Measurements from ENCODE around the gene AKR7A2.

AKR7A2 gene

DNA sequence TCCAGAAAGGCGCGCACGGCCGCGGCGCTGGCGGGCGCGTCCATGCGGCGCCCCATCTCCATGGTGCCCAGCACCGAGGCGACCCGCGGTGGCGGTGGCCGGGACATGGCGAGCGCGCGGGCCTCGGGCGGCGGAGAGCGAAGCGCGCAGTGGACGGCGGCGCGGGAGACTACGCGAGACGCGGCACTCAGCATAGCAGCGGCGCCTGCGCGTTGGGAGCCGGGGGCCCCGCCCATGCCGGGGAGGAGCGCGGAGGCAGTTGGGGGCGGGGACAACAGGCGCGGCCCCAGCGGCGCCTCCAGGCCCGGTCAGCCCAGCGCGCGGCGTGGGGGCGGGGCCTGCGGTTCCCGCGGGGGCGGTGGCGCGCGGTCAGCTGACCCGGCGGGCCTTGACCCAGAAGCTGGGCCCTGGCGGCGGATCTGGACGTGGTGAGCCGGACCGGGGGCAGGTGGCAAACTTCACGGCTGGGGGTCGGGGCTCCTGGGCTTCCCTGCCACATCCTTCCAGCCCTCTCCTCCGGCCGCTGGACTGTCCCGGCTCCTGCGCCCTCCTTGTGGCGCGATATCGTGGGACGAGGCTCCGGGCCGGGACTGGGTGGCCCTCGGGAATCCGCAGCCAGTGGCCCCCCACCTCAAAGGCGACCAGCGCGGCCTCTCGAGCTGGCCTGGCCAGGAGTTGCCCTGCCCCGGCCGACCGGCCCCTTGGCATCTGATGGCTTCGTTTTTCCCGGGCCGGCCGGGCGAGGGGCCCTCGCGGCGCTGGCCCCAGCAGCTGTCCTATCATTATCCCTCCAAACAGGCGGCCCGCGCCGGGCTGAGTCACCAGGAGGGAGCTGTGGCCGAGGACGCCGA is at the start of gene AKR7A2, which contains the start of gene SLC66A1:
Gene AKR7A2 (minus strand): TSS at position 214 of the 851 bp plus-strand sequence. CDS start 20 bp downstream, at position 194.
Gene SLC66A1 (plus strand): TSS at position 396 of the 851 bp plus-strand sequence. CDS start 5,352 bp downstream, outside the sequence.
- Histone ChIP-seq H3K4me3 (ENCODE audit: low read length) (peak within 1 kb of the TSS; percentile 94), H3K4me1 (ENCODE audit: control insufficient read depth, low read length) (peaks cover 58% of the 10 kb centered on the region), H3K79me2 (ENCODE audit: control insufficient read depth, low read length) (peaks cover 26% of the 10 kb centered on the region), H3K27me3 (ENCODE audit: control insufficient read depth, low read length) (no peaks in the 10 kb centered on the region), H4K20me1 (ENCODE audit: control insufficient read depth, insufficient read depth, low read depth, low read length) (no peaks in the 10 kb centered on the region), H3K9me2 (replicated peaks; ENCODE audit: control insufficient read depth, low read length) (no peaks in the 10 kb centered on the region), H3K27ac (ENCODE audit: low read depth, low read length) (peak within 1 kb of the TSS; percentile 86), H3K9me3 (ENCODE audit: control insufficient read depth, insufficient read depth, low read length) (no peaks in the 10 kb centered on the region), H3F3A (ENCODE audit: control insufficient read depth, insufficient read depth) (peaks cover 30% of the 10 kb centered on the region), H3K36me3 (ENCODE audit: control insufficient read depth, low read length) (peaks cover 18% of the 10 kb centered on the region), H3K4me2 (ENCODE audit: low read length) (peak within 1 kb of the TSS; percentile 97)
- TF ChIP-seq EZH2phosphoT487 (IDR thresholded peaks at IDR 0.05; ENCODE audit: borderline replicate concordance, low read length) = no peak
- TF ChIP-seq, protein P1, sequence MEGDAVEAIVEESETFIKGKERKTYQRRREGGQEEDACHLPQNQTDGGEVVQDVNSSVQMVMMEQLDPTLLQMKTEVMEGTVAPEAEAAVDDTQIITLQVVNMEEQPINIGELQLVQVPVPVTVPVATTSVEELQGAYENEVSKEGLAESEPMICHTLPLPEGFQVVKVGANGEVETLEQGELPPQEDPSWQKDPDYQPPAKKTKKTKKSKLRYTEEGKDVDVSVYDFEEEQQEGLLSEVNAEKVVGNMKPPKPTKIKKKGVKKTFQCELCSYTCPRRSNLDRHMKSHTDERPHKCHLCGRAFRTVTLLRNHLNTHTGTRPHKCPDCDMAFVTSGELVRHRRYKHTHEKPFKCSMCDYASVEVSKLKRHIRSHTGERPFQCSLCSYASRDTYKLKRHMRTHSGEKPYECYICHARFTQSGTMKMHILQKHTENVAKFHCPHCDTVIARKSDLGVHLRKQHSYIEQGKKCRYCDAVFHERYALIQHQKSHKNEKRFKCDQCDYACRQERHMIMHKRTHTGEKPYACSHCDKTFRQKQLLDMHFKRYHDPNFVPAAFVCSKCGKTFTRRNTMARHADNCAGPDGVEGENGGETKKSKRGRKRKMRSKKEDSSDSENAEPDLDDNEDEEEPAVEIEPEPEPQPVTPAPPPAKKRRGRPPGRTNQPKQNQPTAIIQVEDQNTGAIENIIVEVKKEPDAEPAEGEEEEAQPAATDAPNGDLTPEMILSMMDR (IDR thresholded peaks at IDR 0.05; ENCODE audit: low read depth, low read length, poor library complexity, severe bottlenecking) = no peak

DNA sequence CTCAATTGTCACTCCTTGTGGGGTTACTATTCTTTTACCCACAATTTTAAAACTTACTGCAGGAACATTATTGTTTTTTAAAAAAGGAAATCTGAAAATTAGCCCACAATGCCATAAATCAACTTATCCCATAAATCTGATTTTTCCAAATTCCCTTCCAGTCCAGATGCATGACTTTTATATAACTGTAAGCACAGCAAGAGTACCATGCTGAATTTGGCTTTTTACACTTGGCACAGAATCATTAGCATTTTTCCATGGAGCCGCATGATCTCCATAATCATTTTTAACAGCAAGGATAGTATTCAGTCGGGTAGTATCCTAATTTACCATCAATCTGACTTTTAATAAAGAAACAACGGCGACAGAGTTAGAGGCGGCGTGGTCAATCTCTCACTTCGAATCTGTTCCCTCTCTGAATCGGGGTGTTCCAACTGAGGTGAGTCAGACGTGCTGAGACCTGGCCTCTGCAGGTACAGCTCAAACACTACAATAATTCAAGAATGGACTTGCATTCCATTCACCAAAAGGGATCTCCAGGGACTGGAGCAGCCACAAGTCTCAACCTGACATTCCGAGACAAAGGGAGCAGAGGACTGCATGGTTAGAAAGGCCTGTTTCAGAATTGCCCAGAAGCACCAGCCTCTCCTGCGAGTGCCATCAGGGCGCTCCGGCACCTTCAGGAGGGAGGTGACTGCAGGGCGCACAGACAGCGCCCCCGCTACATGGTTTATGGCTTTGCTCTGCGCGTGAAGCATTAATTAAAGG is 49.1 kb upstream of the AKR7A2 start:
- H3K4me1 ChIP-seq (ENCODE audit: control insufficient read depth, low read length) = no peaks in the 10 kb centered on the region
- no peak overlapping the region for H3K27ac ChIP-seq (ENCODE audit: low read depth, low read length)
- H3K36me3 ChIP-seq (ENCODE audit: control insufficient read depth, low read length) = peaks cover 9% of the 10 kb centered on the region; the same call in 1 of the 2 replicates
- H3F3A ChIP-seq (ENCODE audit: control insufficient read depth, insufficient read depth) = no peaks in the 10 kb centered on the region
- H3K79me2 ChIP-seq (ENCODE audit: control insufficient read depth, low read length) = no peaks in the 10 kb centered on the region
- no peaks in the 10 kb centered on the region for H4K20me1 ChIP-seq (ENCODE audit: control insufficient read depth, insufficient read depth, low read depth, low read length)
- H3K9me3 ChIP-seq (ENCODE audit: control insufficient read depth, insufficient read depth, low read length) = no peaks in the 10 kb centered on the region
- no peaks in the 10 kb centered on the region for H3K27me3 ChIP-seq (ENCODE audit: control insufficient read depth, low read length)
- H3K4me3 ChIP-seq (ENCODE audit: low read length) = no peak overlapping the region
- TF ChIP-seq, protein P1 (IDR thresholded peaks at IDR 0.05; ENCODE audit: low read depth, low read length, poor library complexity, severe bottlenecking) = no peak
- TF ChIP-seq EZH2phosphoT487 (IDR thresholded peaks at IDR 0.05; ENCODE audit: borderline replicate concordance, low read length) = no peak
- H3K9me2 ChIP-seq (replicated peaks; ENCODE audit: control insufficient read depth, low read length) = no peaks in the 10 kb centered on the region
- no peak overlapping the region for H3K4me2 ChIP-seq (ENCODE audit: low read length)

DNA sequence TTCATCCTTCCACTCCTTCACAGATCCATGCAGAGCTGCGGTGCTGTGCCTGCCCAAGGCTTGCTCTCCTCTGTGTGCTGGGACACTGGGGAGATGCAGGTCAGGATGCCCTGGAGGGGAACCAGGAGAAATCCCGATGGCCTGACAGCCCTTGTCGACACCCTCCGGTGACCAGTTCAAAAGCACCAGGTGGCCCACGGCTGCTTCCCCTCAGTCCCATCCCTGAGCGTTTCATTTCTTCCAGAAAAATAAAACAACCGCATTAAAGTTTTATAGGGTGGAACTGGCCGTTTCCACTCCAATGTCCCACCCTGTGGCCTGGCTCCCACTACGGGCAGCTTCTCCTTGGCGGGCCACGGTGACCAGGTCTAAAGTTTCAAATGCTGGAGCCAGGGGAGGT is 48.5 kb upstream of the AKR7A2 start:
- Histone ChIP-seq H3K27ac (ENCODE audit: low read depth, low read length) (no peak overlapping the region), H3K4me3 (ENCODE audit: low read length) (no peak overlapping the region), H3K9me3 (ENCODE audit: control insufficient read depth, insufficient read depth, low read length) (no peaks in the 10 kb centered on the region), H3K79me2 (ENCODE audit: control insufficient read depth, low read length) (no peaks in the 10 kb centered on the region), H4K20me1 (ENCODE audit: control insufficient read depth, insufficient read depth, low read depth, low read length) (no peaks in the 10 kb centered on the region), H3K36me3 (ENCODE audit: control insufficient read depth, low read length) (peaks cover 13% of the 10 kb centered on the region; the same call in 1 of the 2 replicates), H3K4me2 (ENCODE audit: low read length) (no peak overlapping the region), H3K9me2 (replicated peaks; ENCODE audit: control insufficient read depth, low read length) (no peaks in the 10 kb centered on the region), H3K4me1 (ENCODE audit: control insufficient read depth, low read length) (no peaks in the 10 kb centered on the region), H3K27me3 (ENCODE audit: control insufficient read depth, low read length) (no peaks in the 10 kb centered on the region), H3F3A (ENCODE audit: control insufficient read depth, insufficient read depth) (no peaks in the 10 kb centered on the region)
- no peak for TF ChIP-seq EZH2phosphoT487 (IDR thresholded peaks at IDR 0.05; ENCODE audit: borderline replicate concordance, low read length)
- TF ChIP-seq, protein P1 (IDR thresholded peaks at IDR 0.05; ENCODE audit: low read depth, low read length, poor library complexity, severe bottlenecking) = no peak

All from DOHH2 (cell line).